Measurements from ENCODE around the gene LSAMP.

DNA sequence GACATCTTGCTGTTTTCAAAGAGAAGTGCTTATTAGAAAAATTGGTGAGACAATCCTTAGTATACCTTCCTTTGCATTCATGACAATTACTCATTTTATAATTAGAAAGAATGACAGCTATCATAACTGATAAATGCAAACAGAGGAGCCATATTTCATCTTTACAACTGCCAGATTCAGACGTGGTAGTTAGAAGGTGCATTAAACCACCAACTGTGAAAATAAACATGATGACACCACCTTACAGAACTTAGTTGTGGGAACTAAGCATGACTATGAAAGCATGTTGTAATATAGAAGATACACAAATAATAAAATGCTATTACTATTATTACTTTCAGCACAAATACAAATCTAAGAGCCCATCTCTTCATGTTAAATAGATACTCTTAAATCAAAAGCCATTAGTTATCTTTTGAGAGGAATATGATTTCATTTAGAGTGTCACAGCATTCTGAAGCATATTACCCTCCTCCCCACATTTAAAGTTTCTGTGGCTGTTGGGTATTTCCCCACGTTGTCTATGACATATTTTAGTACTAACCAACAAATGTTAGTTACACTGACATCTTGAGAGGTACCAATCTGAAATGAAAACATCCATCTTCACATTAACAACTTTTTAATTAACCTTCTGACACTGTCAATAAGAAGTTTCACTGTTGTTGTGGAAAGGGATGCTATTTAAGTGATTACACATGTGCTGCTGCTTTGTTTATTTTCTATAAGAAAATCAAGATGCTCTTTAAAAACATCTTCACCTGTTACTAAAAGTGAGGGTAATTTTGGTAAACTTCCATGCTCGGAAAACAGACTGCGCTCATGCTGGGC is 163.8 kb downstream of the LSAMP start:
- TF ChIP-seq, protein P1, sequence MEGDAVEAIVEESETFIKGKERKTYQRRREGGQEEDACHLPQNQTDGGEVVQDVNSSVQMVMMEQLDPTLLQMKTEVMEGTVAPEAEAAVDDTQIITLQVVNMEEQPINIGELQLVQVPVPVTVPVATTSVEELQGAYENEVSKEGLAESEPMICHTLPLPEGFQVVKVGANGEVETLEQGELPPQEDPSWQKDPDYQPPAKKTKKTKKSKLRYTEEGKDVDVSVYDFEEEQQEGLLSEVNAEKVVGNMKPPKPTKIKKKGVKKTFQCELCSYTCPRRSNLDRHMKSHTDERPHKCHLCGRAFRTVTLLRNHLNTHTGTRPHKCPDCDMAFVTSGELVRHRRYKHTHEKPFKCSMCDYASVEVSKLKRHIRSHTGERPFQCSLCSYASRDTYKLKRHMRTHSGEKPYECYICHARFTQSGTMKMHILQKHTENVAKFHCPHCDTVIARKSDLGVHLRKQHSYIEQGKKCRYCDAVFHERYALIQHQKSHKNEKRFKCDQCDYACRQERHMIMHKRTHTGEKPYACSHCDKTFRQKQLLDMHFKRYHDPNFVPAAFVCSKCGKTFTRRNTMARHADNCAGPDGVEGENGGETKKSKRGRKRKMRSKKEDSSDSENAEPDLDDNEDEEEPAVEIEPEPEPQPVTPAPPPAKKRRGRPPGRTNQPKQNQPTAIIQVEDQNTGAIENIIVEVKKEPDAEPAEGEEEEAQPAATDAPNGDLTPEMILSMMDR (IDR thresholded peaks at IDR 0.05), result no peak
- TF ChIP-seq SMC3 (IDR thresholded peaks at IDR 0.05; ENCODE audit: low read depth, low read length), result no peak
- TF ChIP-seq POLR2AphosphoS5 (IDR thresholded peaks at IDR 0.05; ENCODE audit: low read depth, low read length), result no peak
- TF ChIP-seq CHD2 (IDR thresholded peaks at IDR 0.05; ENCODE audit: low read length, partially characterized antibody), result no peak
- TF ChIP-seq, protein P2, sequence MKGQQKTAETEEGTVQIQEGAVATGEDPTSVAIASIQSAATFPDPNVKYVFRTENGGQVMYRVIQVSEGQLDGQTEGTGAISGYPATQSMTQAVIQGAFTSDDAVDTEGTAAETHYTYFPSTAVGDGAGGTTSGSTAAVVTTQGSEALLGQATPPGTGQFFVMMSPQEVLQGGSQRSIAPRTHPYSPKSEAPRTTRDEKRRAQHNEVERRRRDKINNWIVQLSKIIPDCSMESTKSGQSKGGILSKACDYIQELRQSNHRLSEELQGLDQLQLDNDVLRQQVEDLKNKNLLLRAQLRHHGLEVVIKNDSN (IDR thresholded peaks at IDR 0.05; ENCODE audit: borderline replicate concordance, low read depth), result no peak
- TF ChIP-seq EP300 (IDR thresholded peaks at IDR 0.05; ENCODE audit: borderline replicate concordance in 1 of 2, low read depth in 1 of 2, low read length in 1 of 2), result no peak
- no peak for TF ChIP-seq EZH2phosphoT487 (IDR thresholded peaks at IDR 0.05; ENCODE audit: borderline replicate concordance, low read depth)
- no peak for TF ChIP-seq TEAD4 (IDR thresholded peaks at IDR 0.05; ENCODE audit: borderline replicate concordance, insufficient read depth)
- no peak for TF ChIP-seq JUND (IDR thresholded peaks at IDR 0.05)
- TF ChIP-seq MXI1 (IDR thresholded peaks at IDR 0.05; ENCODE audit: low read depth, low read length), result no peak
- no peak for TF ChIP-seq NFIC (IDR thresholded peaks at IDR 0.05; ENCODE audit: borderline replicate concordance)
- no peak for TF ChIP-seq TAF1 (IDR thresholded peaks at IDR 0.05; ENCODE audit: borderline replicate concordance, low read depth, low read length)

Measured in SK-N-SH (cell line).